ENCODE measurements around the gene THSD4. TPM values are rescaled to one million over a fixed set of nuclear protein-coding genes. Genes with fewer than 3 reads are reported as not detected.
"Not testable (repeated sequence)": the region's sequence is repeated elsewhere in the genome, so short reads cannot be mapped to it uniquely, and the experiment has no call there.

Gene THSD4
- total RNA-seq, 1 experiment from 2014 or later: 1.2 TPM

- DNase-seq (ENCODE audit: low spot score): no peak
Observed at GRCh38 chr15:71656425-71656824, 541.2 kb downstream of the THSD4 start.

DNA sequence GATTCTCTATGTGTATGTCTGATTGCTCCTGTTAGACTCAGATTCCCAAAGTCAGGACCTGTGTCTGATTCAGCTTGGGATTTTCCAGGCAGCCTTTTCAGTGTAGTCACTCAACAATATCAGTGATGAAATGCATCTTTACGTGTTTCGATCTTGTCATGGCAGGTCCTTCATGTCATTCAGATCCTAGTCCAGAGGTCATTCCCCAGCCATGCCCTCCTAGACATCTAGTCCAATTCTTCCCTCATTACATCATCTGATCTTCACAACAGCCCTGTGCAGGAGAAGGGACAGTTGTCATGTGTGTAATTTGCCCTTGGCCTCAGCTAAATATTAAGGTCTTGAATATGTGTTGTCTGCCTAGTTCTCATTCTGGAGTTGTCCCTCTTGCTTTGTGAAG lies 541.9 kb downstream of the THSD4 start:
- no peak for DNase-seq (ENCODE audit: low spot score)

DNA sequence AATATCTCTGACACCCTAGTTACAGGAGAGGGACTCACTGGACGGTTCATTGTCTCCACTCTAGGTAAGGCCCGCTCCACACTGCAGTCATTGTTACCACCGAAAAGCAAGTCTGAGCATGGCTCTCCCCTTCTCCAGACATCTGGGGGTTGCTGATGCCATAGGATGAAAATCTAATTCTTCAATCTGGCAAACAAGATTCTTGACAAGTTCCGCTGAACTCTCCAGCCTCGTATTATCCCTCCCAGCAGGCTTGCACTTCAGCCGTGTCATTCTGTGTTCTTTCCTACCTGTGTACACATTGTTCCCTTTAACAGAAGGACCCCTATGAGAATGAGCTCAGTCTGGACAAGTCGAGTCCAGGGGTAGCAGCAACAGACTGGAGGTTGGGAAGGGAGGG lies 542.8 kb downstream of the THSD4 start:
- DNase-seq (ENCODE audit: low spot score): no peak

DNA sequence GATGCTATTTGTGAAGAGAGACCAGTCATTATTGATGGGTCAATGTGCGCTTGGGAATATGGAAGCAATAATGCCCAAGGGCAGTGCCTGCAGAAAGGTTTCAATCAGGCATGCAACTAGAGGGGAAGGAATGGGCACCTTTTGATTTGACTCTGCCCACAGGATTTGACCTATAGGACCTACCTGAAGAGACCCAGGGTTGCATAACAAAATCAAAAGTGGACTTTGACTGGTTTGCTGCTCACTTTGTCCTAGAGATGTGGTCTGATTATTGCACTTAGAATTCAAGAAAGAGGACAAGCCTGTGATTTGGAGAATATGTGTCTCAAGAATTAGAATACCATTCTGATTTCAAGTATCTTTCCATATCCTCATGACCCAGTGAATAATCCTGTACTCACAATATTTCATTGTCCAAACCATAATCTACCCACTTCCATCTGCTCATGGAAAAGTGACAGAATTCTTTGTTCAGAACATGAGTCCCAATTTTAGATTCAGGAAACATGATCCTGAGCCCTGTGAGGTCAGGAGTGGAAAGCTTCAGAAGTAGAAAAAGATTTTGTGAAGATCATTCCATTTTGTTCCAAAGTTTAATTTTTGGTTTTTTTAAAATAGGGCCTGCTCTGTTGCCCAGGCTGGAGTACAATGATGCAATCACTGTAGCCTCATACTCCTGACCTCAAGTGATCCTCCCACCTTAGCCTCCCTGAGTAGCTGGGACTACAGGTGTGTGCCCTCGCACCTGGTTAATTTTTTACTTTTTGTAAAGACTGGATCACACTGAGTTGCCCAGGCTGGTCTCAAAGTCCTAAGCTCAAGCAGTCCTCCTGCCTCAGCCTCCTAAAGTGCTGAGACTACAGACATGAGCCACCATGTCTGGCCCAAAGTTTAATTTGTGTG lies 543.8 kb downstream of the THSD4 start:
- no peak for DNase-seq (ENCODE audit: low spot score)

DNA sequence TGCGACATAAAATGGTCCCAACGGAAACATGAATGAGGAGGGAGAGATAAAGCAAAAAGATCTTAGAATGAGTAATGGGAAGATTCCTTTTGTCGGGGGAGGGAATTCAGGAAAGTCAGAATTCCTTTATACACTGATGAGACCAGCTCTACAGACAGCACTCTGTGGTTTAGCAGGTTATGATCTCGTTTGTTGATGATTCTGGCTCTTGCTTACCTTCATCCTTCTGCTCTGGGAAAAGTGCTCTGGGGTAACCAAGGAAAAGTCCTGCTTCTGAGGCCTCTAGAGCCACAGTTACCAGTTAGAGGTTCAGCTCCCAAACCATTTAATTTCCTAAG lies 544.4 kb downstream of the THSD4 start:
- DNase-seq (ENCODE audit: low spot score): no peak

GRCh38 chr15:71660501-71660900 lies 545.2 kb downstream of the THSD4 start:
- DNase-seq (ENCODE audit: low spot score): no peak

- no peak for DNase-seq (ENCODE audit: low spot score)
Observed at GRCh38 chr15:71662306-71662705, 547.0 kb downstream of the THSD4 start.

GRCh38 chr15:71664622-71665021 lies 549.4 kb downstream of the THSD4 start:
- no peak for DNase-seq (ENCODE audit: low spot score)

DNA sequence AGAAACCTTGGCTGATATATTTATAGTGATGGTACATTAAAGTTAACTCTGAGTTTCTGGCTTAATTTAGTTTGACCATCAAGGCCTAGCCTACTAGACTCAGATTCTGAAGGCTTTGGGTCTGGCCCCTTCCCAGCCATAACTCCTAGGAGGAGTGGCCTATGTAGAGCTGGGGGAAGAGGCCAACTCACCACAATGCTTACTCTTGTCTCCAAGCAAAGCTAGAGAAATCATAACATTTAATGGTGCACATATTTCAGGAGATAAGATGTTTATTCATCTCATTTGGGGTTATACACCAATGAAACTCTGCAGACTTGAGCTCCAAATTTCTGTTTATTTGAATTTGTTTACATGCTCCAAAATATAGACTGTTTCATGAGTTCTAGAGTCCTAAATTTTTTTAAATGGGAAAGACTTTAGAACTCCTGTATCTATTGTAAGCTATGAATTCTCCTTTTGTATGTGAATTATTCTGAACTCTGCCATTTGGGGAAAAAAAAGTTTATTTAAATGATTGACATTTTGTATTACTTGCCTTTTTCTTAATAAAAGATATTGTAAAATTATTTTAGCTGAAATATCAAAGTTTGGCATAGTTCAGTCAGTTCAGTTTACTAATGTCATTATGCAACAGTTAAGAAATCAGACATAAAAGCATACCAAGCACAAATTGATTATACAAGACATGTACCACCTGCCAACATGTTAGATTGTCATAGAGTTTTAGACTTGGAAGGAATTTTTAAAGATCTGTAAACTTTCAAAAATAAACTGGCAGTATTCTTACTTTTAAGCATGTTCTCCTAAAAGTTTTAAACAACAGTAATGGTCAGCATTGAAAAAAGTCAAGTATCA lies 551.7 kb downstream of the THSD4 start:
- DNase-seq (ENCODE audit: low spot score): no peak

GRCh38 chr15:71669688-71670087 lies 554.4 kb downstream of the THSD4 start:
- DNase-seq (ENCODE audit: low spot score): no peak

GRCh38 chr15:71670222-71670621 lies 555.0 kb downstream of the THSD4 start:
- not testable (repeated sequence) for DNase-seq (ENCODE audit: low spot score)

DNA sequence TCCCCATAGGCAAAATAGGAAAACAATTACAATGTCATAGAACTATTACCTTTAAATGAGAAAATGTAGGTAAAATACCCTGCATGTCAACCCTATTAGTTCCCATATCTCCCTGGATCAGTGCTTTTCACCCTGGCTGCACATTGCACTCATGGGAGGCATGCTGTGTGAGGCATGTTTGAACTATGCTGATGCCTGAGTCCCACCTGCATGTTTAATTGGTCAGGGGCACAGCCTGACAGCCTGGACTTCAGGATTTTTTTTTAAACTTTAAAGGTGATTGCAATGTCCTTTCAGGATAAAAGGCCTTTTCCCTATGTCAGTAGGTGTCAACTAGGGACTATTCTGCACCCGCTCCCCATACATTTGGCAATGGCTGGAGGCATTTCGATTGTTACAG lies 559.1 kb downstream of the THSD4 start:
- DNase-seq (ENCODE audit: low spot score): no peak

GRCh38 chr15:71677352-71677751 lies 562.1 kb downstream of the THSD4 start:
- DNase-seq (ENCODE audit: low spot score): no peak

DNA sequence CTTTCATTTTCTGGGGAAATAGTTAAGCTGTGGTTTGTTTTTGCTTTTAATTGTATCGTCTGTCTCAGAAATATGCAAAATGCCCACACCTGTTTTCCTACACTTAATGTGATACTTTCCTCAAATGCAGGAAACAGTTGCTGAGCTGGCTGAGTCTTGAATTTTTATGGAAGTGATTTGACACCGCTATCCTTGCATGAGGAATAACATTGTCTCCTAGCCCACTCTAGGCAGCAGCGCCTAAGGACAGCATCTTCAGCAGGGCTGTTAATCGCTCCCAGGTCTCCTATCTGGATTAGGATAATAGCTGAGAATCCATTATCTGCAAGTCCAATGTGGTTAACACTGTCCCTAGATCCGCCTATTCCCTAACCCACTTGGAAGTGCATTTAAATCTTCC lies 562.5 kb downstream of the THSD4 start:
- DNase-seq (ENCODE audit: low spot score): no peak

GRCh38 chr15:71678191-71678590 lies 562.9 kb downstream of the THSD4 start:
- no peak for DNase-seq (ENCODE audit: low spot score)

GRCh38 chr15:71678605-71679004 lies 563.3 kb downstream of the THSD4 start:
- no peak for DNase-seq (ENCODE audit: low spot score)

GRCh38 chr15:71679223-71679792 lies 564.0 kb downstream of the THSD4 start:
- no peak for DNase-seq (ENCODE audit: low spot score)

GRCh38 chr15:71679793-71680353 lies 564.6 kb downstream of the THSD4 start:
- no peak for DNase-seq (ENCODE audit: low spot score)

- no peak for DNase-seq (ENCODE audit: low spot score)
Observed at GRCh38 chr15:71682001-71682400, 566.7 kb downstream of the THSD4 start.

GRCh38 chr15:71683411-71684274 lies 568.4 kb downstream of the THSD4 start:
- DNase-seq (ENCODE audit: low spot score): no peak

GRCh38 chr15:71685420-71685993 lies 570.2 kb downstream of the THSD4 start:
- no peak for DNase-seq (ENCODE audit: low spot score)

Measured in H4 (cell line).